ENCODE results near the gene HSD3B7.

HSD3B7 gene

GRCh38 chr16:30948667-30949649 is 36.0 kb upstream of the HSD3B7 start, which contains the start of gene ORAI3:
Gene ORAI3, plus strand, starts transcription at chr16:30949068. Its CDS starts 222 bp downstream, at chr16:30949290.
- Histone ChIP-seq H3K9me3 (replicated peaks; ENCODE audit: insufficient read depth, low read length) (no peaks in the 10 kb centered on the region), H3K9me2 (replicated peaks; ENCODE audit: insufficient read depth, low read length) (no peaks in the 10 kb centered on the region), H3K9ac (ENCODE audit: low read length) (peak within 1 kb of the TSS; percentile 90), H3K27me3 (replicated peaks; ENCODE audit: insufficient read depth, low read length) (no peaks in the 10 kb centered on the region), H3K36me3 (replicated peaks; ENCODE audit: insufficient read depth, low read length) (no peaks in the 10 kb centered on the region), H2AFZ (ENCODE audit: low read length) (peak within 1 kb of the TSS; percentile 80), H3K4me2 (ENCODE audit: low read depth, low read length) (peak within 1 kb of the TSS; percentile 100), H3F3A (ENCODE audit: insufficient read depth, low read length) (peaks cover 10% of the 10 kb centered on the region), H3K79me2 (ENCODE audit: low read length) (peaks cover 14% of the 10 kb centered on the region), H4K20me1 (ENCODE audit: insufficient read depth, low read length) (no peaks in the 10 kb centered on the region), H3K27ac (ENCODE audit: low read length) (peak within 1 kb of the TSS; percentile 58; the same call in 1 of the 2 replicates), H3K4me1 (ENCODE audit: low read length) (peaks cover 8% of the 10 kb centered on the region), H3K4me3 (ENCODE audit: low read length) (peak within 1 kb of the TSS; percentile 96)
- TF ChIP-seq, protein P1, sequence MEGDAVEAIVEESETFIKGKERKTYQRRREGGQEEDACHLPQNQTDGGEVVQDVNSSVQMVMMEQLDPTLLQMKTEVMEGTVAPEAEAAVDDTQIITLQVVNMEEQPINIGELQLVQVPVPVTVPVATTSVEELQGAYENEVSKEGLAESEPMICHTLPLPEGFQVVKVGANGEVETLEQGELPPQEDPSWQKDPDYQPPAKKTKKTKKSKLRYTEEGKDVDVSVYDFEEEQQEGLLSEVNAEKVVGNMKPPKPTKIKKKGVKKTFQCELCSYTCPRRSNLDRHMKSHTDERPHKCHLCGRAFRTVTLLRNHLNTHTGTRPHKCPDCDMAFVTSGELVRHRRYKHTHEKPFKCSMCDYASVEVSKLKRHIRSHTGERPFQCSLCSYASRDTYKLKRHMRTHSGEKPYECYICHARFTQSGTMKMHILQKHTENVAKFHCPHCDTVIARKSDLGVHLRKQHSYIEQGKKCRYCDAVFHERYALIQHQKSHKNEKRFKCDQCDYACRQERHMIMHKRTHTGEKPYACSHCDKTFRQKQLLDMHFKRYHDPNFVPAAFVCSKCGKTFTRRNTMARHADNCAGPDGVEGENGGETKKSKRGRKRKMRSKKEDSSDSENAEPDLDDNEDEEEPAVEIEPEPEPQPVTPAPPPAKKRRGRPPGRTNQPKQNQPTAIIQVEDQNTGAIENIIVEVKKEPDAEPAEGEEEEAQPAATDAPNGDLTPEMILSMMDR (IDR thresholded peaks at IDR 0.05; ENCODE audit: low read length): no peak
- TF ChIP-seq EZH2 (optimal IDR thresholded peaks at IDR 0.05; ENCODE audit: low read depth, low read length) (no peak), EZH2phosphoT487 (IDR thresholded peaks at IDR 0.05; ENCODE audit: low read length) (no peak)
- DNase-seq: peak; percentile 63

DNA sequence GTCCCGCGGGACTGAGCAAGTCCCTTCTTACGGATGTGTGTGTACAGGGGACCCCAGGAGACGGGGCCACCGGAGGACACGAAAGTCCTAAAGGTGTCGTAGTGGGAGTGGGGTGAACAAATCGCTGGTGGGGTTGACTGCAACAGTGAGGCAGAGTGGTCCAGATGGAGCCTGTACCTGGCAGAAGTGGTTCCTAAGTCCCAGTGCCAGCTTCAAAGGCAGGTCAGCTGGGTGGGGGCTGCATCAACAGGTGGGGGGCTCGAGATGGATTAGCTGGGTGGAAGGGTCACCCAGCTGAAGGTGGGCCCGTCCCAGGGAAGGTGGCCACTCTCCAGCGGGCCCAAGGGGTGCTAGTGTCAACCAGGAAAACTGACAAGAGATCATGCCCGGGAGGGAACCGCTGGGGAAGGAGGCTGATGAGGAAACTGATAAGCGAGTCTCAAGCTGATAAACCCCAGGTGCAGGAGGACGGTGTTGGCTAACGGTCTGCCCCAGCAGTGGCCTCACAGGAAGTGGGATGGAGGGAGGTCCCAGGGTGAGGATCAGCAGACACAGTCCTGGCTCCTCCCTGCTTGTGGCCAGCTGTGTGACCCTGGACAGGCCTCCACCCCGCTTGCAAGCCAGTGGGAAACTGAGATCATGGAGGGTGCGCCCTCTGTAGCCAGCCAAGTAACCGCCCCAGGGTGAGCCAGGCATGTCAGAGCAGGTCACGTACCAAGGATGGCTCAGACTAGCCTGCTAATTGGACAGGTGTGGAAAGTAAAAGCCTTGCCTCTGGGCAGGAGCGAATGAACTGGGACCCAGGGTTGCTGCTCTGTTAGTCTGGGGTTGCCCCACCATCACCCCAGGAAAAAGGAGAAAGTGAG is 35.1 kb upstream of the HSD3B7 start:
- H4K20me1 ChIP-seq (ENCODE audit: insufficient read depth, low read length): no peaks in the 10 kb centered on the region
- no peaks in the 10 kb centered on the region for H3K9me2 ChIP-seq (replicated peaks; ENCODE audit: insufficient read depth, low read length)
- peaks cover 13% of the 10 kb centered on the region for H3F3A ChIP-seq (ENCODE audit: insufficient read depth, low read length)
- peaks cover 14% of the 10 kb centered on the region for H3K79me2 ChIP-seq (ENCODE audit: low read length)
- peak overlapping the region; percentile 80 for H2AFZ ChIP-seq (ENCODE audit: low read length)
- H3K9ac ChIP-seq (ENCODE audit: low read length): peak overlapping the region; percentile 90
- H3K9me3 ChIP-seq (replicated peaks; ENCODE audit: insufficient read depth, low read length): no peaks in the 10 kb centered on the region
- TF ChIP-seq EZH2 (optimal IDR thresholded peaks at IDR 0.05; ENCODE audit: low read depth, low read length): no peak
- no peak for TF ChIP-seq EZH2phosphoT487 (IDR thresholded peaks at IDR 0.05; ENCODE audit: low read length)
- TF ChIP-seq, protein P1 (IDR thresholded peaks at IDR 0.05; ENCODE audit: low read length): peak; percentile 44
- peak overlapping the region; percentile 100 for H3K4me2 ChIP-seq (ENCODE audit: low read depth, low read length)
- H3K4me3 ChIP-seq (ENCODE audit: low read length): peak overlapping the region; percentile 96
- H3K27me3 ChIP-seq (replicated peaks; ENCODE audit: insufficient read depth, low read length): no peaks in the 10 kb centered on the region
- H3K27ac ChIP-seq (ENCODE audit: low read length): peak overlapping the region; percentile 58; the same call in 1 of the 2 replicates
- peaks cover 8% of the 10 kb centered on the region for H3K4me1 ChIP-seq (ENCODE audit: low read length)
- H3K36me3 ChIP-seq (replicated peaks; ENCODE audit: insufficient read depth, low read length): no peaks in the 10 kb centered on the region
- DNase-seq: peak; percentile 58

DNA sequence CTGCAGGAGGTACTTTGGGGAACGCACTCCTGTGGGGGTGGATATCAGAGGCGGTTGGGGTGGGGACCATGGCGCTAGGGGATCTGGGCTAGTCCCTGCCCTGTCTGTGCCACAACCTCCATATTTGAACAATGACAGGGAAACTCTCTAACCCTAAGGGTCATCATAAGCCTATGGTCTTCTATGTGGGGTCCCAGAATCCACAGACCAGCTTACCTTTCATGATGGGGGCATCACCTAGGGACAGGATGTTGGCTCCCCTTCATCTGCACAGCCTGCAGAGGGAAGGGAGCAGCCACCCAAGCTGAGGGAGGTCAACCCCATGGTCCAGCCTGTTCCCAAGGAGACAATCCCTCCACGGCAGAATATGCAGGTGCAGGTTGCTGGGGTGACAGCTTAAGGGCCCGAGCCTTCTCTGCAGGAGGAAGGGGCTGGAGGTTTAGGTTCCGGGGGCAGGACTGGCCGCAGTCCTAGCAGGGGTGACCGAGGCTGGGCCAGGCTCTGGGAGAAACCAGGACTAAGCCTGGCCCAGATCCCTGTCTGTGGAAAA is 34.4 kb upstream of the HSD3B7 start:
- peaks cover 8% of the 10 kb centered on the region for H3K4me1 ChIP-seq (ENCODE audit: low read length)
- H2AFZ ChIP-seq (ENCODE audit: low read length): no peak overlapping the region
- no peaks in the 10 kb centered on the region for H3K36me3 ChIP-seq (replicated peaks; ENCODE audit: insufficient read depth, low read length)
- no peaks in the 10 kb centered on the region for H3K9me2 ChIP-seq (replicated peaks; ENCODE audit: insufficient read depth, low read length)
- H3K4me2 ChIP-seq (ENCODE audit: low read depth, low read length): peak overlapping the region; percentile 100
- DNase-seq: no peak
- H4K20me1 ChIP-seq (ENCODE audit: insufficient read depth, low read length): no peaks in the 10 kb centered on the region
- H3K4me3 ChIP-seq (ENCODE audit: low read length): peak overlapping the region; percentile 96; the same call in 1 of the 2 replicates
- no peaks in the 10 kb centered on the region for H3K27me3 ChIP-seq (replicated peaks; ENCODE audit: insufficient read depth, low read length)
- no peak overlapping the region; the same call in 1 of the 2 replicates for H3K9ac ChIP-seq (ENCODE audit: low read length)
- peaks cover 14% of the 10 kb centered on the region for H3K79me2 ChIP-seq (ENCODE audit: low read length)
- H3F3A ChIP-seq (ENCODE audit: insufficient read depth, low read length): peaks cover 13% of the 10 kb centered on the region
- TF ChIP-seq EZH2 (optimal IDR thresholded peaks at IDR 0.05; ENCODE audit: low read depth, low read length) (no peak), EZH2phosphoT487 (IDR thresholded peaks at IDR 0.05; ENCODE audit: low read length) (no peak)
- no peaks in the 10 kb centered on the region for H3K9me3 ChIP-seq (replicated peaks; ENCODE audit: insufficient read depth, low read length)
- H3K27ac ChIP-seq (ENCODE audit: low read length): peak overlapping the region; percentile 58; the same call in 1 of the 2 replicates

Measured in MM.1S (cell line).